HG02870 (cell line): Measurements from ENCODE around the gene ATG4B.
"Not testable (repeated sequence)": the region's sequence is repeated elsewhere in the genome, so short reads cannot be mapped to it uniquely, and the experiment has no call there.

Experiments used
- ATAC-seq: cut with Tn5 transposase; IDR thresholded peaks from one replicate; pipeline ENCODE4 v1.9.1; 2021; ENCODE audit warnings: mild to moderate bottlenecking, moderate library complexity; ENCODE audit not compliant: unreplicated experiment

Gene ATG4B

DNA sequence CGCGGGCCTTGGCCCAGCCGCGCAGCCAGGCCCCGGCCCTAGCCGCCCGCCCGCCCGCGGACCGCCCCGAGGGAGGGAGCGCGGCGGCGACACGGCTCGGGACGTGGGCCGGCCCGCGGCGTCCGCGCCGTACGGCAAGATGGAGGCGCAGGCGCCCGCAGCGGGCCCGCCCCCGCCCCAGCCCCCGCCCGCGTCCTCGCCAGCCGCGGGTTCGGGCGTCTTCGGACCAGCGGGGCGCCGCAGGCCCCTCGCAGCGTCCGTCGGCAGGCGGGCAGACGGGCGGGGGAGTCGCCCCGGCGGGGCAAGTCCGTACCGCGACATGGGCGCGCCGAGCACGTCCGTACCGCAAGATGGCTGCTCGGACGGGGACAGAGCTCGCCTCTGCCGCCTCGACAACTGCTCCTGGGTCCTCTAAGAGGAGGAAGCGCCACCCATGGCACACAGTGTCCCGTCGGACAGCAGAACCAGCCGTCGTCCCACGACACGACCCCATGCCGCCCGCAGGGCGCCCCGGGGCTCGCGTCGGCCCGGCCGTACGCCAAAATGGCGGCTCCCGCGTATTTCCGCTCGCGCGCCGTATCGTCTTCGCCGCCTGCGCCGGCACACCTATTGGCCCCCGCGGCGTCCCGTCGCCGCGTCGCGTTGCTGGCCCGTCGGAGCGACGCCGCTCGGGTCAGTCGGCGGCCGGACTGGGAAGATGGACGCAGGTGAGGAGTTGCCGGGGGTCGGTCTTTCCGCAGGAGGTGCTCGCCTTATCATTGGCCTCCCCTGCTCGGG lies at the start of gene ATG4B, which contains the start of gene THAP4:
Gene ATG4B, plus strand, starts transcription at position 676 of the 777 bp plus-strand sequence. Its CDS starts 22 bp downstream, at position 698.
Gene THAP4, minus strand, starts transcription at position 141 of the 777 bp plus-strand sequence. CDS start 141 bp downstream, outside the sequence.
- peak; percentile 56 for ATAC-seq

DNA sequence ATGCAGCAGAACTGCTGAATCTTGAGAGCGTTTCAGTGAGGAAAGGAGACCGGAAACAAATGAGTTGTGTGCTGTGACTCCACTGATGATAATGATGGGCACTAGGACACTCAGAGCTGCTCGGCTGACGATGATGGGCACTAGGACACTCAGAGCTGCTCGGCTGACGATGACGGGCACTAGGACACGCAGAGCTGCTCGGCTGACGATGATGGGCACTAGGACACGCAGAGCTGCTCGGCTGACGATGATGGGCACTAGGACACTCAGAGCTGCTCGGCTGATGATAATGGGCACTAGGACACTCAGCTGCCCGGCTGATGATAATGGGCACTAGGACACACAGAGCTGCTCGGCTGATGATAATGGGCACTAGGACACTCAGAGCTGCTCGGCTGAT lies 47.6 kb upstream of the ATG4B start:
- not testable (repeated sequence) for ATAC-seq

DNA sequence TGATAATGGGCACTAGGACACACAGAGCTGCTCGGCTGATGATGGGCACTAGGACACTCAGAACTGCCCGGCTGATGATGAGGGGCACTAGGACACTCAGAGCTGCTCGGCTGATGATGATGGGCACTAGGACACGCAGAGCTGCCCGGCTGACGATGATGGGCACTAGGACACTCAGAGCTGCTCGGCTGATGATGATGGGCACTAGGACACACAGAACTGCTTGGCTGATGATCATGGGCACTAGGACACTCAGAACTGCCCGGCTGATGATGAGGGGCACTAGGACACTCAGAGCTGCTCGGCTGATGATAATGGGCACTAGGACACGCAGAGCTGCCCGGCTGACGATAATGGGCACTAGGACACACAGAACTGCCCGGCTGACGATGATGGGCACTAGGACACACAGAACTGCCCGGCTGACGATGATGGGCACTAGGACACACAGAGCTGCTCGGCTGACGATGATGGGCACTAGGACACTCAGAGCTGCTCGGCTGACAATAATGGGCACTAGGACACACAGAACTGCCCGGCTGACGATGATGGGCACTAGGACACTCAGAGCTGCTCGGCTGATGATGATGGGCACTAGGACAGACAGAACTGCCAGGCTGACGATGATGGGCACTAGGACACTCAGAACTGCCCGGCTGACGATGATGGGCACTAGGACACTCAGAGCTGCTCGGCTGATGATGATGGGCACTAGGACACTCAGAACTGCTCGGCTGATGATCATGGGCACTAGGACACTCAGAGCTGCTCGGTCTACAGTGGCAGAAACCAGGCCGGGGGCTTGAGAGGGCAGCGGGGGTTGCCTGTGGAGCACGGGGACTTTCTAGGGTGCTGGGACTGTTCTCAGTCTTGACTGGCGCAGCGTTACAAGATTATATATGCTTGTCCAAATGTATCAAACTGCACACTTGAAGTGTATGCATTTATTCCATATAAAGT lies 46.7 kb upstream of the ATG4B start:
- ATAC-seq, result not testable (repeated sequence)

DNA sequence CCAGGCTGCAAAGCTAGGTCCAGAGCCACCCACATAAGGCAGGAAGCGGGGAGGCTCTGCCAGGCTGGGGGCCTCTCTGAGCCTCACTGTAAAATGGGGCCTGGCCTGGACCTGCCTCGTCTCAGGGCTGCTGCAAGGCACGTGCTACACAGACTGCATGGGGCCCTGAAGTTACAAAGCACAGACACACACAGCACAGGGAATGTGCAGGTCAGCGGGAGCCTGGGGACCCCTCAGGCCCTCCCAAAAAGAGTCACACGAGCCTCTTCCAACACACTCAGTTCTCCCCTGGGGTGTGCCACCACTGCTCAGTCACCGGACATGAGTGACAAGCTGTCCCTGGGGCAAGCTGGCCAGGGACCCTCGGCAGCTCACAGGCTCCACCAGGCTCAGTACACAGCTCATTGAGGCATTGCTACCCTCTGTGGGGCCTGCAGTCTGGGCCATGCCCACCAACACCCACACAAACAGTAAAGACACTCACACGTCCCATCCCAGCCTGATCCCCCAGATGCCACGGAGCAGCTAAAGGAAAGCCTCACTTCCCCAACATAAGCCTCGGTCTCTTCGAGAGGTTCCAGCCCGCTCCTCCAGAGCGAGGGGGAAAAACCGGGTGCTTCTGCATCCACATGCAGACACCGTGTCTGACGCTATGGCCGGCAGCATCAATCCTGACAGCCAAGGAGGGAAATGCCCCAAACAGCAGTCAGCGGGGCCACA lies 45.2 kb upstream of the ATG4B start:
- no peak for ATAC-seq

DNA sequence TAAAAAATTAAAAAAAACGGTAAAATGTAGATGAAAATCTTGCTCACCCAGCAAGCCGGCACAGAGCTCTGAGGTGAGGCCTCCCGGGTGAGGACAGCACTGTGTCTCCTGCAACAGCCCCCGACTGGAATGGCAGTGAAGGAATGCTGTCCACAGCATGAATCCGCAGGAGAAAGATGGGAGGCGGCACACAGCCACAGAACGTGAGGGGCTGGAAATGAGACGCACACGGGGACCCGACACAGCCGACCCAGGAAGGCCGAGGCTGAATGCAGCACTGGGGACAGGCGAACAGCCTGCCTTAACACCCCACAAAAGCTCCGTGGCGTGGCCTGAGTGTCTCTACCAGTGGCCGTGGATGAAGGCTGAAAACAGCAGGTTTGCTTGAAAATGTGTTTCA lies 44.2 kb upstream of the ATG4B start:
- ATAC-seq, result no peak

DNA sequence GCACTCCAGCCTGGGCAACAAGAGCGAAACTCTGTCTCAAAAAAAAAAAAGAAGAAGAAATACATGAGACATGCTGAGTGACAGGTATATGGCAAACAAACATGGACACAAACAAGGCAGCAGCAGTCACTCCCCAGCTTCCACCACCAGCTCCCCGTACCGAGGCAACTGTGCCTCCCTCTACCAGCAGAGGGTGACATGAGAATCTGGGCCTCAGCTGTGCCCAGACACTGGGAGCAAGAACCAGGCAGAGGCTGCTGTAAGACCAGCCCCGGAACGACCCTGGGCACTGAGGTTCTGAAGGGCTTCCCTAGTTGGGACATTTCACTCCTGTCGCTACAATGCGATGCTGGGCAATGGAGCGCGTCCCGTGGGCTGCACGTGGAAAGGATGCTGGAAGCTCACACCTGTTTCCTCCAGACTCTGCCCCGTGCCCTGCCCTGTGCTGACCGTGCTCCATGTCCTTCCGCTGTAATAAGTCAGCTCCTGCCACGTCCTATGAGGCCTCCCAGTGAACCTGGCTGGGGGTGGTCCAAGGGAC lies 41.8 kb upstream of the ATG4B start:
- no peak for ATAC-seq

DNA sequence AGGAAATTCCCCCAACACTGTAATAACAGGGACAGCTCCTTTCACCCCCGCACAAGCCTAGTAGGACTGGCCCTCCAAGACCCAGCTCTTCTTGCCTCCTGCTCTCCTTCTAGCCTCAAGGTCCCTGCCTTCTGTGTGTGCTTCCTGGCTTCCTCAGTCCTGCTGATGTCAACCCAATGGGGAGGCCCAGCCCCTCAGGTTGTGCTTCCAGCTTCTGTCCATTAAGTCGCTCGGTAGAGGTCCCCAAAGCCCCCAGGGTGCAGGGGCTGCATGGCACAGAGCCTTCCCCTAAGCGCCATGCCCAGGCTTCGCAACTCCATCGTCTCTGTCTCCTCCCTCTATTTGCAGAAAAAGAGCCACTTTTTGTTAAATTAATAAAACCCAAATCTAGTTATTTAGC lies 39.9 kb upstream of the ATG4B start:
- ATAC-seq, result no peak

DNA sequence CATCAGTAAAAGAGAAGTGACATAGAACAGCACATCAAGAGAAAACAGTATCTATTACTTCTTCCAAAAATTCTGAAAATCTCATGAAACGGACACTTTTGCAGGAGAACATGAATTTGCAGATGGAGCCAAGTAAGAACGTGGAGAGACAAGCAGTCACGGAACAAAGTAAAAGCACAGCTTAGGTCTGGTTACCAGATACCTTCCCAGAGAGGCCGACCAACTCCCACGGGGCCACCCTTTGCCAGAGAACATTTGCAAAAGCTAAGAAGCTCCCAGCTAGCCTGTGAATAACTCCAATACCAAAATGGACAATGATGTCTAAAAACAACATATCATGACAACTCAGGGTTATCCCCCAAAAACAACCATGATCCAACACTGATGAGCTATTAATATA lies 39.4 kb upstream of the ATG4B start:
- no peak for ATAC-seq

DNA sequence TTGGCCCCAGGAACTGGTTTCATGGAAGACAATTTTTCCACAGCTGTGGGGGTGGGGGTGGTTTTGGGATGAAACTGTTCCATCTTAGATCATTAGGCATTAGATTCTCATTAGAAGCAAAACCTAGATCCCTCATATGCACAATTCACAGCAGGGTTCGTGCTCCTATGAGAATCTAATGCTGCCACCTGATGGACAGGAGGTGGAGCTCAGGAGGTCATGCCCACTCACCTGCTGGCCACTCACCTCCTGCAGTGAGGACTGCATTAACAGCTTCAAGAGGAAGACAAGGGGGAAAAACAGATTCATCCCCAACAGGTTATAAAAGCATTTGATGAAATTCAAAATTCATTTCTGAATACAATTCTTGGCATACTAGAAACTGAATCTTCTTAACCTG lies 39.0 kb upstream of the ATG4B start:
- no peak for ATAC-seq

DNA sequence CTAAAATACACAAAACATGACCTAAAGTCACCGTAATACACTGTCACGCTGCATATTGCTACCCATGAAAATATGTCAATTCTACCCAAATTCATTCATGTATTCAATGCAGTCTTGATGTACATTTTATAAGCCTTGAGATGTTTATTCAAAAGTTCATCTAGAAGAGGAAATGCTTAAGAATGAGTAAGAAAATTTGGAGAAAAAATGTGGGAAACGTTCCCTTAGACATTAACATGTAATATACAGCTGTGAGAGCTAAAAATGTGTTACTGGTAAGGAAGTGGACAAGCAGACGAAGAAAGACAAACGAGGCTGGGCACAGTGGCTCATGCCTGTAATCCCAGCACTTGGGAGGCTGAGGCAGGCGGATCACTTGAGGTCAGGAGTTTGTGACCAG lies 37.9 kb upstream of the ATG4B start:
- no peak for ATAC-seq

DNA sequence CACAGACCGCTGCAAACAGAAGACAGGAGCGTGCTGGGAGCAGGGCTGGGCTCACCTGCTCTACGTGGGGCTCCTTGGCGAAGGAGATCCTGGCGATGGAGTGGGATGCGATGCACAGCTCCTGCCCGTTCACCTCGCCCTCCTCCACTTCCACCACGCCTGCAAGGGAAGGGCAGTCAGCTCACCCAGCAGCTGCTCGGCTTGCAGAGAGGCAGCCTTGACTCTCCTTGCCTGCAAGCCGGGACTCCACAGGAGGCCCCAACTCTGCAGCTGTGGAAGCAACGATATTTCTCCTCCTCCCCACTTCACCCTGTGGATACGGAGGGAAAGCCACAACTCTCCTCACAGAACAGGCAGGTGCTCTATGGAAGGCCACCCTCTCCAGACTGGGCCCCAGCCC lies 35.7 kb upstream of the ATG4B start:
- no peak for ATAC-seq

DNA sequence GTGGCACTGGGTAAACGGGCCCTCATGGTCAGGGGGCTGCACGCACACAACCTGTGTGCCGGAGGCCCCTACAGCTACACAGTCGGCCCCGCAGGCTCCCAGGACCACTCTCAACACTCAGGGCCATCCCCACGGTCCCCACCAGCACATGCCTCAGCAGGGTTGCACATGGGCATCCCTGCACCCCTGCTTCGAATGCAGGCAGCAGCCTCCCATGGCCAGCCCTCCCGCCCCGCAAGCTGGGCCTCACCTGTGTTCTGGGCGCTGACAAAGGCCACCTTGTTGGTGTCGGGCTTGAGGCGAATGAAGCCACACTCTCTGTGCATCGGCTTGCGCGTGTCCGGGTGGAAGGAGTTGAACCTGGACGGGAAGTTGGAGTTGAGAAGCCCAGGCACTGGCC lies 34.8 kb upstream of the ATG4B start:
- no peak for ATAC-seq

DNA sequence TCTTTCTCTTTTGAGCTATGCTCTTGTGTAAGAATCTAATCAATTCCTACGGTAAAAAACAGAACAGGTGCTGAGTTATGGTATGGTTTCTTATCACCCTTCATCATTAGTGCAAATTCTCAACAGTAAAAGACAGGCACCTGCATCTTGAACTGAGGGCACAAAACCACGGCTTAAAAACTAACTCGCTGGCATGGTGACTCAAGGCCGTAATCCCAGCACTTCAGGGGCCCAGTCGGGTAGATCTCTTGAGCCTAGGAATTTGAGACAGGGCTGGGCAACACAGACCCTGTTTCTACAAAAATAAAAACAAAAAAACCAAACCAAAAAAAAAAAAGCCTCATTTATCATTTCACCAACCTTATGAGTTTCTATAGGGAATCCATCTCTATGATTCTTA lies 33.8 kb upstream of the ATG4B start:
- ATAC-seq, result no peak

DNA sequence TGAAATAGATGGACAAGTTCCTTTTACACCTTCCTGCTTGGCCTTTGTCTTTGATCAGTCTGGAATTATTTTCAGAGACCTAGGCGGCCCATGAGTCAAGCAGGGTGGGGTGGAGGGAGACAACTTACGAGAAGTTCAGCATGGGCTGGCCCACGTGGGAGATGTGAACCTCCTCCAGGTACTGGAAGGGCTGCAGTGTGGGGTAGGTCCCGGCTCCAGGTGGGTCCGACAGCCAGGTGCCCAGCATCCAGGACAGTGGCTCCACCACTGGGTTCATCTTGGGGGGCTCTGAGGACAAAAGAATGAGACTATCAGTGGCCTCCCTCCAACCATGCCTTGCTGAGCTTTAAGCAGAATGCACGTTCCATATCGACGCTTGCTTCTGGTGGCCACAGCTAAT lies 31.3 kb upstream of the ATG4B start:
- ATAC-seq, result no peak

DNA sequence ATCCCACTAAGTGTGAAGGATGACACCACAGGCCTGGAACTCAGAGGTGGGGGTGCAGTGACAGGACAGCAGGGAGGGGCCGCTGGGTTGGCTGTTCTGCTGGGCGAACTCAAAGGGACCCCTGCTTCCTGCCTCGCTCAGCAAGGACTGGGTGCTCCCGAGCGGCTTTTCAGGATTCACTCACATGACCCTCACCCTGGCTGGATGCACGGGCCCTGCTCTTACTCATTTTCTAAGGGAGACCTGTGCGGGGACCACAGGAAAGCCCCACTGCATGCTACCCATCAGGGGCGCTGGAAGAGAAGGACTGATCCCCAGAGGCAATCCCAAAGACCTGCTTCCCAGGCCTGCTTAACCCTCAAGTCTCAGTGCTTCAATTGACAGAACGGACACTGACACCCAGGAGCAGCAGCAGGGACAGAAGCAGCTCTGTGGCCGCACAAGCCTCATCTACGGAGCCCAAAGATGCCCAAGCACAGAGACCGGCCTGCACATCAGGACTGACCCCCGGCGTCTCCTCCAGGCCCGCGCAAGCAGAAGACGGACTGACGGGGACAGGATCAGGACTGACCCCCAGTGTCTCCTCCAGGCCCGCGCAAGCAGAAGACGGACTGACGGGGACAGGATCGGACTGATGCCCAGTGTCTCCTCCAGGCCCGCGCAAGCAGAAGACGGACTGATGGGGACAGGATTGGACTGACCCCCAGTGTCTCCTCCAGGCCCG lies 30.2 kb upstream of the ATG4B start:
- ATAC-seq, result no peak

DNA sequence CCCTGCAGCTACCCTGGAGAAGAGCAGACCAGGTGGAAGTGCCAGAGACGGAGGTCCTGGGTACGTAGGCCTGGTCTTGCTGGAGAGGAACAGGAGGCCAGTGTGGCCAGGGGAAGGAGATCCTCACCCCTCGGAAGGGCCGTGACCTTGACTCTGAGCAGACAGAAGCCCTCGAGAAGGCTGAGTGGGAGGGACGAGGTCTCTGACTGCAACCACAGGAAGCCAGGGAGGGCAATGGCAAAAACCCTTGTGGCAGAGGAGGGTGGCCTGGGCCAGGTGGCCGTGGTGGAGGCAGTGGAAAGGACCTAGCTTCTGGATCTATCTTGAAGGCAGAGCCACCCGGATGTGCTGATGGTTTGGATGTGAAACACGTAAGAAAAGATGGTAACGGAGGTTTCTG lies 28.6 kb upstream of the ATG4B start:
- ATAC-seq, result no peak

DNA sequence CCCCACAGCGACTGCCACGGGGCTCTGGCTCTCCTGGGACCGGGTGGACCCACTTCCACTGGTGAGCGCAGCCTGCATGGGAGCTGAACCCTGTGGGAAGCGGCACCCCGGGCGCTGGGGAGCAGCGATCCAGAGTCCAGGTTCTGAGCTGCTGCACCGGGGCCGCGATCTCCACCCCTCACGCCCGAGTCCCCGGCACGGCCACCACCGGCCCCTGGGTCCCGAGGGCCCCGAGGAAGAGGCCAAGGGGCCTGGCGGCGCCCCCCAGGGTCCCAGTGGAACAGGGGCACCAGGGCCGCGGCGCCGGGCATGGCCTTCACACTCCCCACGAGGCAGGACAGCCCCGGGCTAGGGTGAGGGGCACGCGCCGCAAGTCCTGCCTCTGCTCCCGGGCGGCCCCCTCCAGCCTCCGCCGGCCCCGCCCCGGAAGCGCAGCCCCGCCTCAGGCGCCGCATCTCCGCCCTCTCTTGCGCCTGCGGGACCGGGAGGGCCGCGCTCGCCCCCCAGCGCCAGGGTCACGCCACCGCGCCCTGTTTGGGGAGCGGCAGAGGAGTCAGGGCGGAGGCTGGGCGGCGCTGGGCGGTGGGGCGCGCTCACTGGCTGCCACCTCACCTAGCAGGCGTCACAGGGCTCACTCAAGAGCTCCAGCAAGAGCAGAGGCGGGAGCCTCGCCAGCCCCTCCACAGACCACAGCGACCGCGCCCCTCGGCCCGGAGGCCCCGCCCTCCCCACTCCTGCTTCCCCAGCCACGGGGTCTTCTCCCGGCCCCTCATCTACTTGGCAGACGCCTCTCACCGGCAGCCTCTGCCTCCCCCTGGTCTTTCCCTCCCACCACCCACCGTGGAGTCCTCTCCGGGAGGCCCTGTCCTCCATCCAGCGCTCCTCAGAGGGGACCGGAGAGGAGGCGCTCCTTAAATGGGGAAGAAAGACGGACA lies 27.4 kb upstream of the ATG4B start:
- ATAC-seq, result peak; percentile 89

DNA sequence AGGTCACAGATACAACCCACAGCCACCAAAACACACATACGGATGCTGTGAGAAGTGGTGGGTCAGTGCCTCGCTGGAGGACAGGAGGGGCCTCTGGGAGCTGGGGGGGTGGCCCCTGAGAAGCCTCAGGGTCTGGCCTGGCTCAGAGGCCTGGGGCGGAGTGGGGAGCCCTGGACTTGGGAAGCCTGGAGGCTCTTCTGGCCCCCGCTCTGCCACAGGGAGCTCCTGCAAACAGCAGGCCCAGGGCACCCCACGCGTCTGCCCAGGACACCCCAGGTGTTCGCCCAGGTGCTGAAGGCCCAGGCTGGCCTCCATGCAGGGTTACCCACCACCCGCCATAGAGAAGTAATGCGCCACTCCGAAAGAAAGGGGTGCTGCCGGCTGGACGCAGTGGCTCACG lies 26.4 kb upstream of the ATG4B start:
- no peak for ATAC-seq
